GM19328 (cell line): ENCODE data around the gene SLN.
A peak's percentile ranks its signal among the peaks of the same experiment; 100 is the strongest.
"Not testable (repeated sequence)": the region's sequence is repeated elsewhere in the genome, so short reads cannot be mapped to it uniquely, and the experiment has no call there.

Source experiments
- ATAC-seq: cut with Tn5 transposase; IDR thresholded peaks from one replicate; pipeline ENCODE4 v1.9.1; 2021; ENCODE audit warnings: mild to moderate bottlenecking, moderate library complexity; ENCODE audit not compliant: unreplicated experiment

The SLN gene

GRCh38 chr11:107711861-107712755 is at the start of gene SLN:
Gene SLN, minus strand, starts transcription at chr11:107712056.
- no peak for ATAC-seq

GRCh38 chr11:107758719-107759355 is 47.0 kb upstream of the SLN start:
- not testable (repeated sequence) for ATAC-seq

- no peak for ATAC-seq
Measured at GRCh38 chr11:107757661-107758060, 45.8 kb upstream of the SLN start.

GRCh38 chr11:107756553-107756952 is 44.7 kb upstream of the SLN start:
- ATAC-seq, result no peak

- no peak for ATAC-seq
Measured at GRCh38 chr11:107752949-107753822, 41.3 kb upstream of the SLN start.

- no peak for ATAC-seq
Measured at GRCh38 chr11:107752508-107752907, 40.7 kb upstream of the SLN start.

GRCh38 chr11:107751082-107751481 is 39.2 kb upstream of the SLN start:
- no peak for ATAC-seq

- no peak for ATAC-seq
Measured at GRCh38 chr11:107750313-107750712, 38.5 kb upstream of the SLN start.

- ATAC-seq, result no peak
Measured at GRCh38 chr11:107747622-107748021, 35.8 kb upstream of the SLN start.

- no peak for ATAC-seq
Measured at GRCh38 chr11:107744736-107745135, 32.9 kb upstream of the SLN start.

- ATAC-seq, result no peak
Measured at GRCh38 chr11:107743191-107743590, 31.3 kb upstream of the SLN start.

GRCh38 chr11:107741044-107741823 is 29.4 kb upstream of the SLN start:
- peak; percentile 93 for ATAC-seq

GRCh38 chr11:107740271-107740670 is 28.4 kb upstream of the SLN start:
- no peak for ATAC-seq

- ATAC-seq, result no peak
Measured at GRCh38 chr11:107736546-107736945, 24.7 kb upstream of the SLN start.

- ATAC-seq, result peak; percentile 48
Measured at GRCh38 chr11:107733518-107733917, 21.7 kb upstream of the SLN start.

GRCh38 chr11:107732689-107733051 is 20.8 kb upstream of the SLN start:
- no peak for ATAC-seq

- ATAC-seq, result peak; percentile 51
Measured at GRCh38 chr11:107731941-107732688, 20.3 kb upstream of the SLN start.

GRCh38 chr11:107722662-107723061 is 10.8 kb upstream of the SLN start:
- ATAC-seq, result no peak

GRCh38 chr11:107721207-107721606 is 9.4 kb upstream of the SLN start:
- no peak for ATAC-seq

- no peak for ATAC-seq
Measured at GRCh38 chr11:107720303-107720774, 8.5 kb upstream of the SLN start.
